ENCODE data around the gene POLH.

GRCh38 chr6:43582911-43583310 lies 6.9 kb downstream of the POLH start:
- TF ChIP-seq CTCF (IDR thresholded peaks at IDR 0.05) (no peak), POLR2A (IDR thresholded peaks at IDR 0.05) (no peak)

All from right lobe of liver (tissue), 4 donors.